ENCODE results near the gene FH. TPM values are rescaled to one million over a fixed set of nuclear protein-coding genes. Genes with fewer than 3 reads are reported as not detected.

The FH gene
- total RNA-seq, 1 donor from 2014 or later: 96.5 TPM

DNA sequence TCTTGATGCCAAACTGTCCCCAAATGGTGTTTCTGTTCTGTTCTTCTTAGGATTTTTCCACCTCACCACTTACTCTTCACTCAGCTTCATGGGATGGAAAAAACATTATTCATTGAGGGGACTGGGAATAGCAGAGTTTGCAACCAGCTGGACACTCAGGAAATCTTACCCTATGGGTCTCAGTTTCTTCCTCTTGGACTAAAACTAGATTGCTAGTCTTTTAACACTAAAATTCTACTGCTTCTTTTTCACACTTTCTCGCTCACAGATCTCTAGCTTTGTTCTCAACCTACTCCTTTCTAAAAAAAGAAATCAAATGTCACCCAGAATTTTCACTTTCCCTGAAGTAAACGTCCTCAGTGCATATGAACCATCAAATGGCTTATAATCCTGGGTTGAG is 17.4 kb upstream of the FH start:
- peaks cover 19% of the 10 kb centered on the region for H3K4me1 Mint-ChIP-seq (ENCODE audit: low read depth)
- peaks cover 5% of the 10 kb centered on the region for H3K9me3 Mint-ChIP-seq
- H3K27me3 Mint-ChIP-seq (ENCODE audit: low read depth): peaks cover 16% of the 10 kb centered on the region
- no peak for DNase-seq (ENCODE audit: low spot score)
- no peak overlapping the region for H3K27ac Mint-ChIP-seq
- H3K36me3 Mint-ChIP-seq (ENCODE audit: low read depth): no peaks in the 10 kb centered on the region
- H3K4me3 Mint-ChIP-seq (ENCODE audit: low read depth): no peak overlapping the region
- intact Hi-C loops (cut with micrococcal nuclease): no loop called here

DNA sequence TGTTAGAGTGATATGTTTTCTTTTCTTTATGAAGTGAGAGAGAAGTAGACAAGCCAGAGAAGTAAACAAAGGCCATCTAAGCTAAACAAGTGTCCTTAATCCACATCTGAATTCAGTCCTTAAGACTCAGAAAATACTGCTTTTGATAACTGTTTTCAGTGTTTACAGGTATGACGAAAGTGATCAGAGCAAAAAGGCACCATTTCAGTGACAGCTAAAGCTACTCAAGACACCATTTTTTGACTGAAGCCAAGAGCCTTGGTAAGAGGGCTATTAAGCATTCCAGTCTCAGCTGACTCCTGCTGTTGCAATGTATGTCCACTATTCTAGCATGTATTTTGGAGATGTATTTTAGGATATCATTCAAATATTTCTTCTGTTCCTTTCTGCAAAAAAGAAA is 16.7 kb upstream of the FH start:
- DNase-seq (ENCODE audit: low spot score): no peak
- H3K27me3 Mint-ChIP-seq (ENCODE audit: low read depth): peaks cover 16% of the 10 kb centered on the region
- no peak overlapping the region for H3K27ac Mint-ChIP-seq
- H3K4me1 Mint-ChIP-seq (ENCODE audit: low read depth): peaks cover 24% of the 10 kb centered on the region
- H3K36me3 Mint-ChIP-seq (ENCODE audit: low read depth): no peaks in the 10 kb centered on the region
- H3K9me3 Mint-ChIP-seq: peaks cover 5% of the 10 kb centered on the region
- intact Hi-C loops (cut with micrococcal nuclease): no loop called here
- H3K4me3 Mint-ChIP-seq (ENCODE audit: low read depth): no peak overlapping the region

DNA sequence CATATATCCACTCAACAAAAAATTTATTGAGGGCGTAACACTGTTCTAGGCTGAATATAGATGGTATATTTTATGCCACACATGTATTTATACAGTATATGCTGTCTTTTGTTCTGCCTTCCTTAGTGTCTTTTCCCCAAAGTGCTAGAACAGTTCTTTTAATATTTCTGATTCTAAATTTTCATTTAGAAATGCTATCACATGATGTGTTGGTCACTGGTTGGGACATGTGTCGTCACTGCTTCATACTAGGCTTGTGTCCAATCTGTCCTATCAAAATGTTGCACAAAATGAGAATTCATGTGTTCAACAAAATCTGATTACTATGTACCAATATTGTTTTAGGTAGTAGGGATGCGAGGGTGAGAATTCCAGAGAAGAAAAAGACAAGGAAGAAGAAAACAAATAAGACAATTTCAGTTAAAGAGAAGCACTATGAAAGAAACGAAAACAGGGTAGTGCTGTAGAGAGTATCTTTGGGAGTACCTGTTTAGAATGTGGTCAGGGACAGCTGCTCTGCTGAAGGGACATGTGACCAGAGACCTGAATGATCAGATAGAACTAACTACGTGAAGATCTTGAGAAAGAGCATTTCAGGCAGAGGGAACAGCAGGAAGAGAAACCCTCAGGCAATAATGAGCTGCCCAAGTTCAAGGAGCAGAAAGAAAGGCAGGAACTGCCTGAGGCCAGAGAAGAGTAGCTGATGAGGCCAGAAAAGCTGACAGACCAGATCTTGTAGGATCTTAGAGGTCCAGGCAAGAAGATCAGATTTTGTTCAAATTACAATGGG is 14.0 kb upstream of the FH start:
- DNase-seq (ENCODE audit: low spot score): no peak

DNA sequence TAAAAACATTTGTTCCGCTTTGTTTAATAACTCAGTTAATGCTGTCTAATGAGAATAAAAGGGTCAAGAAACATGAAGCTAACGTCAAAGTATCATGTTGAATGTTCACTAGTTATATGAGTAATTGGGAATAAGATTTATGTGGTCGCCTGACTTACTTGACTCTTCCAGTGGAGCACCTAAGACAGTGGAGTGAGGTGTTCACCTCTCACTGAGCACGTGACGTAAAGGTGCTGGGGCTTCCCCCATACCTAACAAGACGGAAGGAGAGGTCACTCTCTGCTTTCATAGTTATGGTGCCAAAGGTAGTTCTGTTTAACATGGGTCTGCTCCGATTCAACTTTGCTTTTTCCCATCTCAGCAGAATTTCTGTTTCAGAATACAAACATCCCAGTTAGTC is 13.3 kb upstream of the FH start:
- Mint-ChIP-seq H3K27me3 (ENCODE audit: low read depth) (peaks cover 18% of the 10 kb centered on the region), H3K4me1 (ENCODE audit: low read depth) (peaks cover 28% of the 10 kb centered on the region), H3K36me3 (ENCODE audit: low read depth) (no peaks in the 10 kb centered on the region), H3K4me3 (ENCODE audit: low read depth) (no peak overlapping the region), H3K9me3 (peaks cover 5% of the 10 kb centered on the region), H3K27ac (no peak overlapping the region)
- intact Hi-C loops (cut with micrococcal nuclease): loop anchor here (2.0 to 5.0 kb wide), 5 partner anchors 14 to 484 kb away; partner anchors contain the start of genes CHML, EXO1, FH and OPN3
- DNase-seq (ENCODE audit: low spot score): no peak

More for the DNA sequence above, 14.0 kb upstream of the FH start:
- H3K4me3 Mint-ChIP-seq (ENCODE audit: low read depth): no peak overlapping the region
- no peak overlapping the region for H3K27ac Mint-ChIP-seq
- peaks cover 16% of the 10 kb centered on the region for H3K27me3 Mint-ChIP-seq (ENCODE audit: low read depth)
- H3K36me3 Mint-ChIP-seq (ENCODE audit: low read depth): no peaks in the 10 kb centered on the region
- intact Hi-C loops (cut with micrococcal nuclease): loop anchor here (2.0 to 5.0 kb wide), 5 partner anchors 15 to 484 kb away; partner anchors contain the start of genes CHML, EXO1, FH and OPN3
- H3K4me1 Mint-ChIP-seq (ENCODE audit: low read depth): peaks cover 28% of the 10 kb centered on the region
- peaks cover 5% of the 10 kb centered on the region for H3K9me3 Mint-ChIP-seq

DNA sequence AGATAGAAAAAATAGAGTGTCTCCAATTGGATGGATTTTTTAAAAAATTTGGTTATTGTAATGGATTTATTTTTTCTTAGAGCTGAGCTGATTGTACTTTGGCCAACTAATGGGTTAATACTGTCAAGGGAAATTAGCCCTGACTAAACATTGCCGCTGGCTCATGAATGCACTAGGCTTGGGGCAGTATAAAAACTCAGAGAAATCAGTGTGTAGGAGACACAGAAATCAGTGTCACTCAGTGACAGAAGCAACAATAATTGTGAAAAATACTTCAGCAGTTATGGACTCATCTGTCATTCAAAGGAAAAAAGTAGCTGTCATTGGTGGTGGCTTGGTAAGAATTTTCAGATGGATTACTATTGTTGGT is 12.6 kb upstream of the FH start, which contains the start of gene KMO:
Gene KMO (plus strand): TSS at position 217 of the 370 bp plus-strand sequence. CDS start 67 bp downstream, at position 284.
- Mint-ChIP-seq H3K9me3 (no peaks in the 10 kb centered on the region), H3K27me3 (ENCODE audit: low read depth) (peaks cover 20% of the 10 kb centered on the region)

DNA sequence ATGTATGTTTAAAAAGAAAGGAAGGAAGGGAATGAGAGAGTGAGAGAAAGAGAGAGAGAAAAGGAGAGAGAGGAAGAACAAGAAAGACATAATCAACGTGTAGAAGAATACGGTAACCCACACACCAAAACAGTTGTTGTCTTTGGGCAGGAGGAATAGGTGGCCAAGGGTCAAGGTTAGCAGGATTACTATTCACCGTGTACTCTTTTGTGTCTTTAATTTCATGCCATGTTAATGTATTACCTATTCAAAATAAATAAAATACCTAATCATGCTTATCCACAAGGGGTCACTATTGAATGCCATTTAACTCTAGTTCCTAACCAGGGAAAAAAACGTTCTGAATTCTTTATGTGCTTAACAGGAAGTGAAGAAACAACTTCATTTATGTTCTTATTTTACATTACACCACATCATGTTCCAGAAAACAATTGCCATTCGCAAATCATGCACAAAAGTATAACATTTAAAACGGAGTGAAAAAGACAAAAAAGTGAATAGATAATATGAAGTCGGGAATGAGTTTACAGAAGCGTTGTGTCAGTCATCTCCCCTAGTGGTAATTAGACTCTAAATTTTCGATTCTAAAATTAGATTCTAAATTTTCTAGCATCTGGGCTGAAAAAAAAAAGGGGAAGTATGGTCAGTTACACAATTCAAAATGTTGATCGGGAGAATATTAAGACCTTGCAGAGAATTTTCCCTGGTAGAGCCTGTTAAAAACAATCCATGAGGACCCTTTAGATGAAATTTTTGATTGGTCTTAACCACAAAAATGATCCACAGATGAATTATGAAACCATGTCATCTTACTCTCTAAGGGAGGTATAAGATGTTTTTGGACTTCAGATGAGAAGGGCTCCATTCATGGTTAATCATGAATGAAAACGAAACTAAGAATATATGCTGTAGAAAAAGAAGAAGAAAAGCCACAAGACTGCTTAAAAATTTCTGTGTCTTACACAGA is 11.9 kb upstream of the FH start:
- Mint-ChIP-seq H3K27me3 (ENCODE audit: low read depth) (peaks cover 22% of the 10 kb centered on the region), H3K27ac (peak overlapping the region; percentile 94), H3K4me3 (ENCODE audit: low read depth) (peak overlapping the region; percentile 94), H3K4me1 (ENCODE audit: low read depth) (peaks cover 22% of the 10 kb centered on the region), H3K9me3 (no peaks in the 10 kb centered on the region), H3K36me3 (ENCODE audit: low read depth) (no peaks in the 10 kb centered on the region)
- no peak for DNase-seq (ENCODE audit: low spot score)
- intact Hi-C loops (cut with micrococcal nuclease): loop anchor here (1.0 to 5.0 kb wide), 9 partner anchors 13 to 486 kb away; partner anchors contain the start of genes CHML, EXO1, FH and OPN3

More for the DNA sequence above, 12.6 kb upstream of the FH start, which contains the start of gene KMO:
- Mint-ChIP-seq H3K27ac (peak within 1 kb of the TSS; percentile 94), H3K4me3 (ENCODE audit: low read depth) (peak within 1 kb of the TSS; percentile 94), H3K36me3 (ENCODE audit: low read depth) (no peaks in the 10 kb centered on the region), H3K4me1 (ENCODE audit: low read depth) (peaks cover 28% of the 10 kb centered on the region)
- intact Hi-C loops (cut with micrococcal nuclease): loop anchor here (2.0 to 5.0 kb wide), 5 partner anchors 13 to 485 kb away; partner anchors contain the start of genes CHML, EXO1, FH and OPN3
- no peak for DNase-seq (ENCODE audit: low spot score)

DNA sequence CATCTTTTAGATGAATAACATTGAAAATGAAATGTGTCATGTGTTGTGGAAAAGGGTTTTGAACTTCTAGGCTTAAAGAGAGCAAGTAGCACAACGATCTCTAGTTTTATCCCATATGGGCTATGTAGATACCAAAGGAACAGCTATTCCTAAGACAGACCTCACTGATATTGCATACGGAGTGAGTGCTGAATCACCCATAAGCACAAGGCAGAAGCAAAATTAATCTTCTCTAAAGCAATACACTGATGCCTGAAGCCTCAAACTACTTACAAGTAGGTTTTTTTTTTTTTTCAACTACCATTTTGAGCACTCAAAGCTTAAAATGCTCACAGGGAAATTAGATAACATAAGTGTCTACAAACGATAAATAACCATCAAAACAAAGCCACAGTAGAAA is 7.6 kb upstream of the FH start:
- H3K27me3 Mint-ChIP-seq (ENCODE audit: low read depth): peaks cover 42% of the 10 kb centered on the region
- DNase-seq (ENCODE audit: low spot score): no peak
- H3K36me3 Mint-ChIP-seq (ENCODE audit: low read depth): no peaks in the 10 kb centered on the region
- H3K9me3 Mint-ChIP-seq: no peaks in the 10 kb centered on the region
- intact Hi-C loops (cut with micrococcal nuclease): no loop called here
- H3K4me3 Mint-ChIP-seq (ENCODE audit: low read depth): no peak overlapping the region
- H3K27ac Mint-ChIP-seq: no peak overlapping the region
- peaks cover 11% of the 10 kb centered on the region for H3K4me1 Mint-ChIP-seq (ENCODE audit: low read depth)

DNA sequence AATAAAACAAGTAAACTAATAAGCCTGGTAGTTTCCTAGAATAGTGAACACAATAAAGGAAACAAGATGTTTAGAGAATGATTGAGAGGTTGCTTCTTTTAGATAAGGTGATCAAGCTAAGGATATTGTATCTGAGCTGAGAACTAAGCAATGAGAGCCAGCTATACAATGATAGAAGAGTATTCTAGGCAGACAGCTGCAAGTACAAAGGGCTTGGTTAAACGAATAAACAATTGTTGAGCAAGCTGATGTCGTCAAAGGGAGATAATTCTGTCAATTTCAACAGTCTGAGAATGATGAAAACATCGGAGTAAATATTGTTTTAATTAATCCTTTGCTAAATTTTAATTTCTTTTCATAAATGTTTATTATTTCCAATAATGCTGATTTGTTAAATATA is 5.5 kb upstream of the FH start:
- Mint-ChIP-seq H3K4me1 (ENCODE audit: low read depth) (peaks cover 4% of the 10 kb centered on the region), H3K9me3 (no peaks in the 10 kb centered on the region), H3K27ac (no peak overlapping the region), H3K27me3 (ENCODE audit: low read depth) (peaks cover 47% of the 10 kb centered on the region), H3K36me3 (ENCODE audit: low read depth) (no peaks in the 10 kb centered on the region), H3K4me3 (ENCODE audit: low read depth) (no peak overlapping the region)
- intact Hi-C loops (cut with micrococcal nuclease): no loop called here
- no peak for DNase-seq (ENCODE audit: low spot score)

DNA sequence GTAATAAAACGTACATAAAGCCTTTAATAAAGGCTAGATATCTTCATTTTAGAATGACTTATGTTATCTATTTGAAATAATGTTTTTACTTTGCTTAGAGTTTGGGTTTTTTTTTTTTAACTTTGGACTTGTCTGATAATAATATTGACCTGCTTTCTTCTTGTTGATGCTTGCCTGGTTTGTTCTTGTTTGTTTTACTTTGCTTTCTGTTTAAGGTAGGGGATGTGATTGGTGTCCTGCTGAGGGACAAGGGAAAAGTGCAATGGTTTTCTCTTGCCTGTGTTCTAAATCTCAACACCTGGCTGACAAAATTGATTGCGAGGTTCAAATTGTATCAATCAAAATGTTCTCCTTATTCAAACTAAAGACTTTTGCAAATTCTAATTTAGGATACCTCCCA is 2.2 kb upstream of the FH start:
- no peak for DNase-seq (ENCODE audit: low spot score)
- no peak overlapping the region for H3K4me3 Mint-ChIP-seq (ENCODE audit: low read depth)
- no peak overlapping the region for H3K27ac Mint-ChIP-seq
- H3K4me1 Mint-ChIP-seq (ENCODE audit: low read depth): peaks cover 18% of the 10 kb centered on the region
- intact Hi-C loops (cut with micrococcal nuclease): no loop called here
- H3K9me3 Mint-ChIP-seq: no peaks in the 10 kb centered on the region
- H3K36me3 Mint-ChIP-seq (ENCODE audit: low read depth): peaks cover 8% of the 10 kb centered on the region
- H3K27me3 Mint-ChIP-seq (ENCODE audit: low read depth): peaks cover 39% of the 10 kb centered on the region

DNA sequence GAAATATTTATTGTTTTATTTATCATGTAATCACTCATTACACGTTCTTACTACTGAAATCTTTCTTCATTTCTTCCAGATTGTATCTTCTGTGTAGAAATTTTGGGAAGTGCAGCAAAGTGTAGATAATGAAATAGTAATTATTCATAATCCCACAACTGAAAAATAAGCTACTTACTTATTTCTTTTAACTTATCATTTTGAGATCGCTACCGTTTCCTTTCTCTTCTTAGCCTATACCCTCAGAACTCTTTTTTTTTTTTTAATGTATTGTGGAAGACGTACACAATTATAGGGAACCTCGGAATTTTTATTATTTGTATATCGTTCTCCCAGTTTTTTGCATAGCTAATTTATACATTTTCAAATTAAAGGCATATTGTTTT is 518 bp upstream of the FH start:
- H3K9me3 Mint-ChIP-seq: no peaks in the 10 kb centered on the region
- intact Hi-C loops (cut with micrococcal nuclease): no loop called here
- no peak overlapping the region for H3K27ac Mint-ChIP-seq
- H3K4me1 Mint-ChIP-seq (ENCODE audit: low read depth): peaks cover 18% of the 10 kb centered on the region
- H3K36me3 Mint-ChIP-seq (ENCODE audit: low read depth): peaks cover 19% of the 10 kb centered on the region
- DNase-seq (ENCODE audit: low spot score): no peak
- H3K27me3 Mint-ChIP-seq (ENCODE audit: low read depth): peaks cover 32% of the 10 kb centered on the region
- no peak overlapping the region for H3K4me3 Mint-ChIP-seq (ENCODE audit: low read depth)

DNA sequence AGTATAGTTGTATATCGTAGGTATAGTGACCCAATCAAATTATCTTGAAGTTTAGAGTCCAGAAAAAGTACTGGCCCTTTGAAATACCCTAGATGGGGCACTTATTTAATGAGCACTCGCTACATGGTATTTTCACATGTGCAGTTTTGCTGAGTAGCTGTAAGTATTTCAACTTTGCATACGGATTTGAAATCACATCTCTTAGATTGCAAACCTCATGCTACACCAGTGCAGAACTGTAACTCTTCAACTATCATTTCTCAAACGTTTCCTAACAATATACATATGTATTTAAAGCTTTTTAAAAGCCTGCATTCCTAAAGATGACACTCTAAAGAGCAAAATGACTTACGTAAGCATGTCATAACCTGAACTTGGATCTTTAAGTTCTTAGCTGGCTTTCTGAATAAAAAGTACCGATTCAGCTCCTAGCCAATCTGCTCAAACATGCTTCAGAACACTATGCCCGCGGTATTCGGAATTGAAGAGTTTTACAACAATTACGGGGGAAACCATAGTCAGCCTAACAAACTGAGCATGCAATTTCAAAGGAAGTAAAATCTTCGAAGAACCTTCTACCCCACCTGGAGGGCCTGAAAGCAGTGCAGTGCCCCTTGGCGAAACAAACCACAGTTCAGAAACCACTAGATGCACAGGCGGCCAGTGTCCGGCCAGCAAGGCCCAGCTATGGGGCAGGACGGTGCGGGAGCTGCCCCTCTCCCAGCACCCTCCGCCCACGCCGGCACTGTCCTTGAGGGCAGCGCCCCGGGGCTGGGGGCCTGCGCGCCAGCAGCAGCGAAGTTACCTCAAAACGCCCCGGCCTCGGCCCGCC is 863 bp downstream of the FH start:
- peak overlapping the region; percentile 90 for H3K4me3 Mint-ChIP-seq (ENCODE audit: low read depth)
- peaks cover 25% of the 10 kb centered on the region for H3K4me1 Mint-ChIP-seq (ENCODE audit: low read depth)
- peaks cover 21% of the 10 kb centered on the region for H3K27me3 Mint-ChIP-seq (ENCODE audit: low read depth)
- peak overlapping the region; percentile 79 for H3K27ac Mint-ChIP-seq
- DNase-seq (ENCODE audit: low spot score): no peak
- intact Hi-C loops (cut with micrococcal nuclease): loop anchor here (1.0 to 2.0 kb wide), 4 partner anchors 14 to 330 kb away; partner anchors contain the start of genes EXO1 and KMO
- H3K36me3 Mint-ChIP-seq (ENCODE audit: low read depth): peaks cover 28% of the 10 kb centered on the region
- H3K9me3 Mint-ChIP-seq: no peaks in the 10 kb centered on the region

DNA sequence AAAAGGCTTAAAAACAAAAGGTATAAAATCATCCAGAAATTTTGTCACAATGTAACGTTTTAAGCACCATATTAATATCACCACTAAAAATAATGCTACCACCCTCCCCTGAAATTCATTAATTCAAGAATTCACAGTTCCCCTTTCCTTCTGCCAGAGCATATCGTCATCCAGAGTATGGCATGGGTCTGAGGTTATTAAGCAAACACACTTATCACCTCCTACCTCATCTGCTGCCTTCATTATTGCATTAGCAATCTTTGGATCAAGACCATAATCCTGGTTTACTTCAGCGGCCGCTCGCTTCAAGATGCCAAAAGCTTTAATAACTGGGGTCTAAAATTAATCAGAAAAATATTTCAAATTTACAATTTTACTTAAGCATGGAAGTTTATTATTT is 6.2 kb downstream of the FH start:
- no peaks in the 10 kb centered on the region for H3K9me3 Mint-ChIP-seq
- H3K27ac Mint-ChIP-seq: no peak overlapping the region
- peaks cover 60% of the 10 kb centered on the region for H3K36me3 Mint-ChIP-seq (ENCODE audit: low read depth)
- peaks cover 17% of the 10 kb centered on the region for H3K4me1 Mint-ChIP-seq (ENCODE audit: low read depth)
- intact Hi-C loops (cut with micrococcal nuclease): no loop called here
- no peak for DNase-seq (ENCODE audit: low spot score)
- no peak overlapping the region for H3K4me3 Mint-ChIP-seq (ENCODE audit: low read depth)
- no peaks in the 10 kb centered on the region for H3K27me3 Mint-ChIP-seq (ENCODE audit: low read depth)
